T-helper 22 cell (primary cell): Measurements from ENCODE around the gene MRPL36.

Experiments
- DNase-seq: peaks from one replicate; pipeline ENCODE4 v3.0.0-alpha.2; 2020; ENCODE audit warnings: low read depth

MRPL36 gene

GRCh38 chr5:1749346-1750124 is 50.1 kb downstream of the MRPL36 start:
- no peak for DNase-seq

DNA sequence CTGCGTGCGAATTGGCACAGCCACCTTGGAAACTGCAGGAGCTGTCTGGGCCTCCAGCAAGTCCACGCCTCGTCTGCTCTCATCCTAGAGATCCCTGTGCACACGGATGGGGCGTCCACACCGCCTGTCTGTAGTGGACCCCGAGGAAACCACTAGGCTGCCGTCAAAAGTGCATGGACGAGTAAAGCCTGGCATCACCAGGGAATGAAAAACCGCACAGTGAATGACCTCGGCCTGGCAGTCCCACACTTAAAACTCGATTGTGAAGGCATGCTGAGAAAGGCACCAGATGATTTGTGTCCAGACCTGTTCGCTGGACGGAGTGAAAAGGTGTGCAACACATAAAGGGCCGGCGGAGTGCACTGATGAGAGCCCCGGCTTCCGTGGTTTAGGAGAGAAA is 50.8 kb downstream of the MRPL36 start:
- DNase-seq = no peak
